GM20431 (cell line): Measurements from ENCODE around the gene ARAP1.

ENCODE experiments used
- in situ Hi-C: fragments of 300-500 bp; cut with MseI, MboI; formaldehyde crosslinking; loops from one replicate; pipeline ENCODE4 v1.15.0; 2020; ENCODE audit warnings: low sequenced_read_pairs; ENCODE audit not compliant: unreplicated experiment

Gene ARAP1

DNA sequence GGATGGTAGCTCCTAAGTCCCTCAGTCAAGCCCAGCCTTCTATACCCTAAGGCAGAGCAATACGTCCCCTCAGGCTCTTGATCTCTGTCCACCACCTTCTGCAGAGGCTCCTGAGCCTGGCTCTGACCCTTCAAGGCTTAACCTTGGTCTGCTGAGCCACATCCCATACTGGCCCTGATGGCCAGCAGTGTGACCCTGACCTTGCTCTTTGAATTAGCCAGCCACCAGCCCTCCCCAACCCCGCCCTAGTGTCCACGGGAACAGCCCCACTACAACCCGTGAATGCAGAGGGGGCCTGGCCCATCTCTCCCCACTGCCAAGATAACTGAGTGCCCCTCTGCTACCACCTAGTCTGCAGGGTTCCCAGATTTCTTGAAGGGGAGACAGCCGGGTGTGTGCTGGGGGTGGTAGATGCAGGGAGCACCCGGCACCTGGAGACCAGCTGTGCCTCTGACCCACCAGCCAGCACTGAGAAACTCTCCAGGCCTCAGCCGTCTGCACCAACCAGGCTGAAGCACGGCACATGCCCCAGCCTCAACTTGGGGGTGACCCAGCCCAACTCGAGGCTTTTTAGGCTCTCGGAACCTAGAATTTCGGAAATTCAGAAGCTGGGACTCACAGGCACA lies 6.2 kb downstream of the ARAP1 start:
- in situ Hi-C loops = no loop called here

DNA sequence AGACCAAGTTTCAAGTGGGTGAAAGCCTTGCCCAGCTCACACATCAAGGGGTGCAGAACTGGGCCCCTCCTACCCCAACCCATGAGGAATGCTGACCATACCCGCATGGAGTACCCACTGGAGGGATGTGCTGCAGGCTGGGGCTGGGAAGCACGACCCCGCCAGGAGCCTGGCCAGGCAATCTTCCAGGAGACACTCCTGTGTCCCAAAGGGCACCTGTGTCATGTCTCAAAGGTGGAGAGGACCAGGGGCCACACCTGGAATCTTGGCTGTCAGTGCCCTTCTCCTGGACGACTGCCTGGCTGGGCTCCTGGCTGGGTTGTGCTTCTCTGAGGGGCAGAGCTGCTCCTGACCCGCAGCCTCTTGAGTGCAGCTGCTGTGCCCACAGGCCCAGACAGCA lies 6.7 kb downstream of the ARAP1 start:
- in situ Hi-C loops = no loop called here

DNA sequence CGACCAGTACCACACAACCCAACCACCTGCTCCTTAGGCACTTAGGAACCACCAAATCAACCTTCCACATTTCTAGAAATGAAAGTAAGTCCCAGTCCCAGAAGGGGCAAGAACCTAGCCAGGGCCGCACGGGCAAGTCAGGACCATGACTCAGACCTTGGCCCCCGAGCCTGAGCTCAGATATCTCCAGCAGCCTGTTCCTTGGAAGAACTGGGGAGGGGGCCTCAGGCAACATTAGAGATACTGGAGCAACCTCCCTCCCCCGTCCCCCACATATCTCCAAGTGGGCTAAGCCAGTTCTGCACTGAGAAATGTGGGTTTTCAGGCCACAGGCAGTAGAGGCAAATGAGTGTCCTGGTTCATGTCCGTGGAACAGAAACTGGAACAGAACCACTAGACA lies 7.7 kb downstream of the ARAP1 start:
- in situ Hi-C loops = no loop called here

DNA sequence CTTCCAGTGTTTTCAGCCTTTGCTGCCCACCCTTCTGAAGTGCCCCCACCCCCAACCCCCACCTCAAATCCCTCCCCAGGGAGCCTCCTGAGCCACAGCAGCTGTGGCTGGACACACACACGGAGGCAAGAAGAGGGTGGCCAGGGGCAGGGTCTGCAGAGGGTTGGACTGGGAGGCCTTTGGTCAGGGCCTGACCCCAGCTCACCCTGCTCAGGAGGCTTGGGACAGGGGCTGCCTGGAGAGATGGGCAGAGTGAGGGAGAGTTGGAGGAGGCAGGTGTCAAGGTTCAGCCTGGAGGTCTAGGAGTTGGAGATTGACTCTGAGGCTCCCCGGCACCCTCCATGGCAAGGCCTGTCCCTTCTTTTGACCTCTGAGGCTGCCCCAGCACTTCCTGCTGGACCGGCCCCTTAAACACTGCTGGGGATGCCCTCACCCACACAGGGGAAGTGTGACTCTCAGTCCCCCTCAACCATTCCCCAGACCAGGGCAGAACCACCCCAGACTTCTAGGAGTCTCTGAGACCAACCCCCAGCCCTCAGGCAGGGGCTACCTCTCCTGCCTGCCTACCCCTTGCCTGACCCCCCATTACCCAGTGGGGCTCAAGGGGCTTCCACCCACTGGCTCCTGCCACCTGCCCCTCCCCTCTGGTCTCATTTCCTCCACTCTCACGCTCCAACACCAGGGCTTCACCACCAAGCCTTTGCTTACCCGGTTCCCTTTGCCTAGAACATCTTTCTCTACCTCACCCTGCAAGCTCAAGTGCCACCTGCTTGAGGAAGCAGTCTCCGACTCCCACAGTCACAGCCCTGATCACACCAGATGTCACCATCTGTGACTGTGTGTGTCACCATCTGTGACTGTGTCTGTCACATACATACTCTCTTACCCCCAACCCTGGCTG lies 8.6 kb downstream of the ARAP1 start:
- in situ Hi-C loops = no loop called here

DNA sequence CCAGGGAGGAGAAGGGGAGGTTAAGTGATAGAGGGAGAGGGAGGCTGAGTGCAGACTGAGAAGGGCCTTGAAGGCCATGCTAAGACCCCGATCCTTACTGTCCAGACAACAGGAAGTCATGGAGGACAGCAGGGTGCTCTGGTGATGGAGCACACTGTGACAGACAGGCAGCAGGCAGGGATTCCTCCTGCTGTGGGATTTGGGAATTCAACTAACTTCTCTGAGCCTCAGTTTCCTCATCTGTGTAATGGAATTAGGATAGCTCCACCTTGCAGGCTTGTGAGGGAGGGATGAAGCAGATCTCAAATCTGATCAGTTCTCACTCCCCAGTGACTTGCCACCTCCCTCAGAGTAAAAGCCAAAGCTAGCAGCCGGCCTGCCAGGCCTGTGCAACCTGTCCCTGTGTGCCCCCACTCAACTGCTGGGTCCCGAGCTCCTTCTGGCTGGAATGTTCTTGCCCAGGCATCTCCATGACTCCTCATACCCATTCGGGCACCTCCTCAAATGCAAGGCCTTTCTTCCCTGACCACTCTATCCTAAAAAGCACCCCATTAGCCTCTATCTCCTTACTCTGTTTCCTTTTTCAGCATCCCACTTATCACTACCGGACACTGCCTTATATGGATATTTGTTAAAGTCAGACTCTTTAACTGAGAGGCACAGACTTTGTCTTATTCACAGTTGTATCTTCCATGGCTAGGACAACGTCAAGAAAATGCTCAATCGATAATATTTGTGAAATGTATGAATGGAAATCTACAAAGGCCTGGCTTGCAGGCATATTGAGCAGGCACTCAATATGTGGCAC lies 9.5 kb downstream of the ARAP1 start:
- in situ Hi-C loops = no loop called here

DNA sequence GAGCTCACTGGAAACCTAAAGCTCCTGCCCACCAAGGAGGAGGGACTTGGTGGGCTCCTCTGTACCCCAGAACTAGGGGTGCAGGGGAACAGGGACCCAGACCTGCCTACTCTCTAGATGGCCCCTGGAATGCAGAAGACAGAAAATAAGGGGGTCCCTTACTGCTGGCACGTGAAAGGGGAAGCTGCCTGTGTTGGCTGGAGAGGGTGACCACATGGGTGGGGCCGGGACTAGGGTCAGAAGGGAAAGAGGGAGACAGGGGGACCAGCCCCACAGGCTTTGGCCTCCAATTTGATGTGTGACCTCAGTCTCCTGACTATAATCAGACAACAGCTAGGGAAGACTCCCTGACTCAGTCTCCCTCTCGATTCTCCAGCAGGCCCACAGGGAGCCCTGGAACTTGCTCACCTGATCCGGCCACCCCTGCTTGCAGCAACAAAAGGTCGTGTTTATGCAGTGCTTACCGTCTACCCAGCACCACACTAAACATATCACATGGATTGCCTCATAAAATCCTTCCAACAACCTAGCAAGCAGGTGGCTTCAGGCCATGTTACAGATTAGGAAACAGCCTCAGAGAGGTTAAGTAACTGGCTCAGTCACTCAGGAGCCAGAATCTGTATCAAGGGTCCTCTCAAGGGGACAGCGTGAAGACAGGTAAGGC lies 10.2 kb downstream of the ARAP1 start:
- in situ Hi-C loops = no loop called here

DNA sequence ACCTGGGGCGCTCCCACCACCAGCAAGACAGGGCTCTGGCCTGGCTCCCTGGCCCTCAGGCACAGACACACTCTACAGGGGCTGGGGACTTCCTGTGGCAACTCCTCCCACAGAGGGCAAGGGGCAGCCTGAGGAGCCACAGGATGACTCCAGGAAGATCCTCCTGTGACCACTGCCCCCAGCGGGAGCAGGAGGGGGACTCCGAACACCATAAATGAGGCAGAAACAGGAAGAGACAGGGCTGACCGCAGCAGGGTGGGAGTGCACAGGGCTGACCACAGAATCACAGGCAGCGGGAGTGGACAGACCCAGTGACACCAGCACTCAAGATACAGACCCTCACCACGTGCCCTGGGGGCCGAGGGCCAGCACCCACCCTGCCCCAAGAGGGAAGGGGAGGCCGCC lies 10.8 kb downstream of the ARAP1 start:
- in situ Hi-C loops = no loop called here

DNA sequence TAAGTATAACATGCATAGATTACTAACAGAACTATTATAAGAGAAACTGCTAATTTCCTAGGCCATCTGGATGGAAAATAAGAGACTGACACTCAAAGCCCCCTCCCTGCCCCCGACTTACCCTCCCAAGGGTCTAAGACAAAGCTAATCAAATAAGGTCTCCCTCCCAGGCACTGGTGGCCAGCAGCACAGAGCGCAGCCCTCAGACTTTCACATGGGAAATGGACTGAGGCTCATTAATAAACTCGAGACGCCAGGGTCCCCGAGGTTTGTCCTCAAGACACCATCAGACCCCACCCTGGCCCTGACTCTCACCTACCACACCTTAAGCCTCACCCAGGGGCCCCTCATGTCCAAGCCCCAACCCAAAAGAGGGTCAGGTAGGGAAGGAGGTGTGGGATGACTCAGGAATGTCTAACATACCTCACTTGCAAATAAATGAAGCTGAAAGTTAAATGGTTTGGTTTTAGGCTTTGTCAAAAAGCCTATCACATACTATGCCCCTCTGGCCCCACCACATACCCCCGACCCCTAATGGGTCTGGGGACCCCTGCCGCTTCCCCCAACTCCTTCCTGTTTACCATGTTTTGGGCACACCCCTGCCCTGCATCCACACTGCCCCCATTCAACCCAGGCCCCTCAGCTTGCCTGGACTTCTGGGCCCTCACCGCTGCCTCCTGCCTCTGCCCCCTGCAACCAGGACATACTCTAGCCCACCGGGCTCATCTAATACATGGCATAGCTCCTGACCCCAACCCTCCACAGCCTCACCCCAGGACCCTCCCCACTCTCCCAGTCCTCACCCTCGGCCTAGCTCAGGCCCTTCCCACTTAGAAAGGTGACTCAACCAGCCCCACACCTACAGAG lies 11.4 kb downstream of the ARAP1 start:
- in situ Hi-C loops = no loop called here

DNA sequence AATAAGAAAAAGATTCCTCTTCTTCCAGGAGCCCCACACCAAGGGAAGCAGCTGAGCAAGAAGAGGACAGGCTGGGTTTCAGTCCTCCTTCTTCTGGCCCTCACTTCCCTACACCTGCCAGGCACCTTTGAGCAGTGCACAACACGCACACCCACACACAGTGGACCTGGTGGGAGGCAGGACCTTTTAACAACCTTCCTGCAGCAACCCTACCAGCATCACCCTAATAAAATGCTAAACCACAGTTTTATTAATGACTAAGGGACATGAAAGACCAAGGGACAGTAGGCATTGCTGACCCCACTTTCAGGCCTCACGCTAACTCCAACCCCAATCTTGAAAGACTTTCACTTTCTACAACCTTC lies 12.2 kb downstream of the ARAP1 start:
- in situ Hi-C loops = no loop called here

DNA sequence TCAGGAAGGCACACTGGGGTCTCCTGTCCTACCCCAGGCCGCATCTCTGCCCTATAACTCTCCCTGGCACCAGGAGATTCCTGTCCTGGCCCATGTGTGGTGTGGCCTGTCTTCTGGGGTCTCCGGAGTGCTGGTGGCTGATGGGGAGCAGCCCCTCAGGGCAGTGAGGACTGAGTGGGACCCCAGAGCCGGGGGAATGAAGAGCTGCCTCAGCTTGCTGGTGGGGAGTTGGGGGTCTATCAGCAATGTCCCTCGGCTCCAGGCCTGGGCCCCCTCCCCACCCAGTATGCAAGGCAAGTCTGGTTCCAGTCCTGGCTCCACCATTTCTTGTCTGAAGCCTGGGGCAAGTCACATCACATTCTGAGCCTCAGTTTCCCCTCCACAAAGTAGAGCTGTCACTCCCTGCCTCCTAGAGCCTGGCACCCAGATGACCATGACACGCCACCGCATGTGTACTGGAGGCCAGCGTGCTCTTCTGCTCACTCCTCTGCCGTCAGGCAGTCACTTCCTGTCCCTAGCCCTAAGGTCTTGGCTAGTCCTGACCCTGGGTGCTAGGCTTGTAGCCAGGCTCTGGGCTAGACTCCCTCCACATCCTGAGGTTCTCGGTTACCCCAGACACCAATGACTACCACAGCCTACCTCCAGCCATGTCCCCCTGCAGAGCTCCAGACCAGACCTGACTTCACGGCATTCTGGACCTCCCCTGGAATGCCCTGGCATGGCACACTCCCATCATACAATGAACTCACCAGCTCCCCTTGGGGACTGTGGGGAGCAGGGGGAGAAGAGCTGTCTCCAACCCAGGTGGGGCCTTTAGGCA lies 12.8 kb downstream of the ARAP1 start:
- in situ Hi-C loops = no loop called here

DNA sequence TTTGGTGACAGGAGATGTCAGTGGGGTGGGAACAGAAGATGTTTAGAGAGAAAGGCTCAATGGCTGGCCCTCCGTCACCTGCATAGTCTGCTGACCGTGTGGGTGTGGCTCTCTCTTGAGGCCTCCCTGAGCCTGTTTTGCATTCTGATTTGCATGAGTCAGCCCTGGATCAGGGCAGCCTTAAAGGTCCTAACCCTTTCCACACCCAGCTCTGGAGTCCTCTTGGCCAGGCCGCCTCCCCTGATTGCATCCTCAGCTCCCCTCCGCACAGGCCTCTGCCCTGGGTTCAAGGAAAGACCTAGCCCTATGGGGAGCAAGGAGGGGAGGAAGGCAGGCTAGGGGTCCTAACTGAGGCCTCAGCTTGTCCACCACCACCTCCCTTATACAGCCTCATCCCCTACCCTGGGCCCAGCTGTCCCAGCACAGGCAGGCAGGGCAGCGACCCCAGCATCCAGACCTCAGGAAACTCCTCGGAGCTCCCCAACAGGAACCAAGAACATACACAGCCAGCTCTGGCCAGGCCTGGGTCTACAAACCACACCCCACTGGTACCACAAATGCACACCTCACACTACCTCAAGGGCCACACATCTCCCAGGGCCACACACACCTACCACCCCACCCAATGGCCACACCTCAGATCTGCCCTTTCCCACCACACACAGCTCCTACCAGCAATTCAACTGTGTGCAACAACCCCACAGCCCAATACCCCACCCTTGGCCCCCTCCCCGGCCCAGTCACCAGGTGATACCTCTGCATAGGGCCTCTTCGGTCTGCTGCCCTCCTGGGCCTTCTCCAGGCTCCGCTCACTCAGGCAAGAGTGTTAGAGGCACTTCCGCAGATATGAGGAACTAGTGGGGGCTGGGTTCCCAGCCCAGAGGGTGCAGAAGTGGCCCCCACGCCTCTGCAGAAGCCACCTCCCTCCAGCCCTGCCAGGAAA lies 13.7 kb downstream of the ARAP1 start:
- in situ Hi-C loops = no loop called here

DNA sequence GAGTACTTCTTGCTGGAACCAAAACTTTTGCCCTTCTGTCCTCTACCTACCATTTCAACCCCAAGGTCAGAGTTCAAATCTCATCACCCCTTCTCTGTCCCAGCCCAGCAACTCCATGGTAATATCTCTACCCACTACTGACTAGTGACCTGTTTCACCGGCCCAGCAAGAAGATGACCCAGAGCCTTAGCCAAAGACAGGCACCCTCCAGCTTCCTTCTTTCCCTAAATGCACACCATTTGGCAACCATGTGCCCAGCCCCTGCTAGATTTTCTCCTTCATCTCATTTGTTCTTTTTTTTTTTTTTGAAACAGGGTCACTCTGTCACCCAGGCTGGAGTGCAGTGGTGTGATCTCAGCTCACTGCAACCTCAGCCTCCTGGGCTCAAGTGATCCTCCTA lies 14.9 kb downstream of the ARAP1 start:
- in situ Hi-C loops = no loop called here

DNA sequence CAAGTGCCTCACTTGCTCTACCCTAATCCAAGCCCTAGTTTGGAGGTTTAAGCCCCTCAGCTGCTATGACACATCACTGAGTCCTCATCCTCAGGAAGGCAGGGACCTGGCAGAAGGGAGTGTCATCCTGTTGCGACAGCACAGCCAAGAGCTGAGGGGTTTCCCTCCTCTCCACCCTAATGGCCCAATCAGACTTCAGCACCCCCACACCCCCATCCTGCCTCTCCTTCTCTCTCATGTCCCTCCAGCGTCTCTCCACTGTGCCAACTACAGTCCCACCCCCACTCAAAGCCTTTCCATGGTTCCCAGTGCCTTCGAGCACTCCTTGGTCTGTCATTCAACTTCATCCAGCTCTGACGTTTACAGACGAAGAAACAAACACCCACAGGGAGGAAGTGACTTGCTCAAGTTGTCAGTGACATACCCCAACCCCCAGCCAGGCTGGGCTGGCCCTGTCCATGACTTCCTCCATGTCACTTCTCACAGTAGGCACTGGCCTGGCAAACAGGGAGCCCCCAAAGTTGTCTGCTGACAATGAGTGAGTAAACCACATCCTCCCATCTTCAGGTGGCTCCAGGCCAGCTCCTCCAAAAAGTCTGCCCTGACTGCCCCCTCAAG lies 15.6 kb downstream of the ARAP1 start:
- in situ Hi-C loops = no loop called here

DNA sequence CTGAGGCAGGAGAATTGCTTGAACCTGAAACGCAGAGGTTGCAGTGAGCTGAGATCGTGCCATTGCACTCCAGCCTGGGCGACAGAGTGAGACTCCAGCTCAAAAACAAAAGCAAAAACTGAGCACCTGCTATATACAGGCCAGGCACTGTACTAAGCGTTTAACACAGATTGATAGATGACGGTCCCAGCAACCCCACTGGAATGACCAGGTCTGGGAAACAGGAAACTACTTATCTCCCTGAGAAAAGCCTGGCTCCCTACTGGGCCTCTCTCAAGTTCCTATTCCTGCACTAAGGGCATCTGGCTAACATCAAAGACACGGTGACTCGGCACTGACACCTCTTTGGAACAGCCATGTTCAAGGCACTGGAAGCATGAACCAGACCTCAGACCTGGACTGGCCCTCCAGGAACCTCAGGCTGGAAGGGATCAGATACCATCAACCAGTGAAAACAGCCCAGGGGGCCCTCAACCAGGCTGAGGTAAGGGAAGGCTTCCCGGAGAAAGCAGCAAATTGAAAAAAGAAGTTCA lies 16.6 kb downstream of the ARAP1 start:
- in situ Hi-C loops = no loop called here

DNA sequence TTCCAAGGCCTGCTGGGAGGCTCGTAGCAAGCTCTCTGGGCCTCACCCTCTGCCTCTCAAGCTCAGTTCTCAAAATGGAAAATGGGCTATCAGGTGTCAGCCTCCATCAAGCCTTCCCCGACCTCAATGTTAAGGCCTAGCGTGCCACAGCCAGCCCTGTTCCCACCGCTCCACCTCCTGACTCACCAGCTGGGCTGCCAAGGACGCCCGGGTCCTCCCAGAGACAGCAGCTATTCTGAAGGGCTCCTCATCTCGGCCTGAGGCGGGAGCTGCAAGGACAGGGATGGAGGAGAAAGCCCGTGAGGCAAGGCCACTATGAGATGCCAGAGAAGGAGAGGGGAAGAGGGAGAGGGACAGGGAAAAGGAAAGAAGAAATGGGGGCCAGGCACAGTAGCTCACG lies 19.9 kb downstream of the ARAP1 start:
- in situ Hi-C loops = no loop called here

DNA sequence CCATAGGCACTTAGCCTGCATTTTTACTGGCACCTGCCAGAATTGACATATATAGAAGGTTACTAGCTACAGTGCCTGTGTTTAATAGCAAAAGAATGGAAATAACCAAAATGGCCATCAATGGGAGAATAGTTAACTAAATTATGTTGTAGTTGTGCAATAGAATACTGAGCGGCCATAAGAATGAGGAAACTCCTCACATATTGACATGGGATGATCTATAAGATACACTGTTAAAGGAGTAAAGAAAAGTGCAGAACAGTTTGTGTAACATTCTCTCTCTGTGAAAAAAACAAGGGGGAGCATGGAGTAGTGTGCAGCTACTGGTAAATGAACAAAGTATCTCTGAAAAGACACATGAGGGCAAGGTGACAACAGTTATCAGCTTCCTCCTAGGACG lies 21.5 kb downstream of the ARAP1 start:
- in situ Hi-C loops = no loop called here

DNA sequence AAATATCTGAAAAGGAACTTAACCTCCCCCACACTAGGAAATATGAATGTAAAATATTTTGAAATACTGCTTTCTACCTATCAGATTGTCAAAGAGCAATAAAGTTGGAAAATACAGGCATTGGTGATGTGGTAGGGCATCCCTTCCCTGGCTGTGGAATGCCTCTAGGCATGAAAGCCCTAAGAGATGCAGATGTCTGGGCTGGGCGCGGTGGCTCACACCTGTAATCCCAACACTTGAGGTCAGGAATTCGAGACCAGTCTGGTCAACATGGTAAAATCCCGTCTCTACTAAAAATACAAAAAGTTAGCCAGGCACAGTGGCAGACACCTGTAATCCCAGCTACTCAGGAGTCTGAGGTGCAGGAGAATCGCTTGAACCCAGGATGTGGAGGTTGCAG lies 22.0 kb downstream of the ARAP1 start:
- in situ Hi-C loops = no loop called here
